ENCODE data around the gene HSD3B7. TPM values are rescaled to one million over a fixed set of nuclear protein-coding genes. Genes with fewer than 3 reads are reported as not detected.
"Not testable (repeated sequence)": the region's sequence is repeated elsewhere in the genome, so short reads cannot be mapped to it uniquely, and the experiment has no call there.

Gene HSD3B7
- 10 to 100 TPM in 3 of 5 donors, 1 to 10 TPM in 2; 2.9 to 52.7 (median 13.4) TPM for total RNA-seq
- polyA plus RNA-seq = 10 to 100 TPM in 1 of 3 donors, 1 to 10 TPM in 2; 4.3 to 19.5 (median 7.3) TPM
- long read RNA-seq, donor 1 = 0 reads
- long read RNA-seq, donor 2, transcript HSD3B7-202 (7 exons, 2,172 nt) = major isoform, 5 of 5 reads
- long read RNA-seq, donor 2, partial matches to known transcripts = 0 of 5 reads
- long read RNA-seq, donor 2, other reads (novel, unspliced or antisense) = 0 of 5 reads
- long read RNA-seq, donor 3, partial matches to known transcripts = 0 of 2 reads
- long read RNA-seq, donor 3, other reads (novel, unspliced or antisense) = 0 of 2 reads
- long read RNA-seq, donor 4, partial matches to known transcripts = 0 of 1 reads
- long read RNA-seq, donor 4, other reads (novel, unspliced or antisense) = 0 of 1 reads
- long read RNA-seq, donor 5 = 0 reads
- long read RNA-seq, donor 6, transcript HSD3B7-202 (7 exons, 2,172 nt) = major isoform, 7 of 7 reads
- long read RNA-seq, donor 6, partial matches to known transcripts = 0 of 7 reads
- long read RNA-seq, donor 6, other reads (novel, unspliced or antisense) = 0 of 7 reads
- long read RNA-seq, donor 7, partial matches to known transcripts = 0 of 4 reads
- long read RNA-seq, donor 7, other reads (novel, unspliced or antisense) = 0 of 4 reads
- long read RNA-seq, donor 8, partial matches to known transcripts = 0 of 1 reads
- long read RNA-seq, donor 8, other reads (novel, unspliced or antisense) = 0 of 1 reads
- long read RNA-seq, donor 9, partial matches to known transcripts = 0 of 4 reads
- long read RNA-seq, donor 9, other reads (novel, unspliced or antisense) = 0 of 4 reads
- long read RNA-seq, donor 10, partial matches to known transcripts = 0 of 2 reads
- long read RNA-seq, donor 10, other reads (novel, unspliced or antisense) = 0 of 2 reads

GRCh38 chr16:30984669-30985400, at the start of gene HSD3B7:
HSD3B7 (plus strand) TSS chr16:30985207; CDS start chr16:30985659, 452 bp downstream.
- H3K27ac ChIP-seq = peak within 1 kb of the TSS; percentile 62 to 80 (median 78)
- peaks cover 10 to 16% (median 13%) of the 10 kb centered on the region in 4 donors for H3K4me1 ChIP-seq
- peak; percentile 91 to 94 for DNase-seq
- 25 to 30% (median 26%) methylated on average over 20 to 24 of the region's 24 CpGs for WGBS, 5 donors
- intact Hi-C loops (cut with DNase I; ENCODE audit: low total_unique reads) = loop anchor here (5.0 kb wide), 1 partner anchor 457 kb away; the partner anchor contains the start of gene ZNF843
- peak within 1 kb of the TSS; percentile 47 to 52 (median 48) for H3K4me3 ChIP-seq
- H3K27me3 ChIP-seq = no peaks in the 10 kb centered on the region
- peak in 1 of 3 donors; percentile 63 for TF ChIP-seq POLR2AphosphoS5 (IDR thresholded peaks at IDR 0.05)
- TF ChIP-seq CTCF (IDR thresholded peaks at IDR 0.05) = peak in 5 of 7 experiments; percentile 87 to 96 (median 94)
- no peak for TF ChIP-seq POLR2A (IDR thresholded peaks at IDR 0.05)
- no peak for TF ChIP-seq EP300 (IDR thresholded peaks at IDR 0.05)
- H3K36me3 ChIP-seq = peaks cover 34 to 68% (median 61%) of the 10 kb centered on the region in 4 donors
- no peaks in the 10 kb centered on the region for H3K9me3 ChIP-seq

DNA sequence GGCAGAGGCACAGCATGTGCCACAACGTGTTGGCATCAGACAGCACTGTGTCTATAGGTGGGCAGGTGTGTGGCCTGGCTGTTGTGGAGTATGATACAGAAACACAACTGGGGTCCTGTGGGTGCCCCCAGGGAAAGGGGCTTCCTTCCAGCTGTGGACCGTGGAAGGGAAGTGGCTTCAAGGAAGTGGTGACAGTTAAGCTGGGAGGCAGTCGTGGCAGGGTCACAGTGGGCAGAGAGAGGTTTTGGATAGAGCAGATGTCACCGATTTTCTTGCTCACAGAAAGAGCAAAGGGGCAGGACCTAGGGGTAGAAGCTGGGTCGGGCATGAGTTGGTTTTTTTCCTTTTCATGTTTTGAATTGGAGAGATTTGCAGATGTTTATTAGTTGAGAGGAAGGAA, 47.3 kb upstream of the HSD3B7 start:
- no peaks in the 10 kb centered on the region for H3K9me3 ChIP-seq
- H3K36me3 ChIP-seq = peaks cover 3 to 68% (median 60%) of the 10 kb centered on the region in 4 donors
- H3K4me3 ChIP-seq = no peak overlapping the region
- intact Hi-C loops (cut with DNase I; ENCODE audit: low total_unique reads) = no loop called here
- WGBS, 5 donors = 51 to 63% (median 61%) methylated on average over 5 of the region's 5 CpGs
- no peaks in the 10 kb centered on the region for H3K27me3 ChIP-seq
- H3K4me1 ChIP-seq = peaks cover 10 to 26% (median 18%) of the 10 kb centered on the region in 4 donors
- peak overlapping the region in 2 of 5 donors; percentile 2 to 57 for H3K27ac ChIP-seq
- TF ChIP-seq POLR2A (IDR thresholded peaks at IDR 0.05) = no peak
- no peak for TF ChIP-seq POLR2AphosphoS5 (IDR thresholded peaks at IDR 0.05)
- no peak for TF ChIP-seq EP300 (IDR thresholded peaks at IDR 0.05)
- TF ChIP-seq CTCF (IDR thresholded peaks at IDR 0.05) = no peak
- no peak for DNase-seq

- H3K9me3 ChIP-seq; H3K4me3 ChIP-seq; intact Hi-C loops (cut with DNase I; ENCODE audit: low total_unique reads); H3K27ac ChIP-seq; H3K27me3 ChIP-seq; DNase-seq: not testable (repeated sequence)
- Histone ChIP-seq H3K4me1 (peaks cover 10 to 30% (median 18%) of the 10 kb centered on the region in 4 donors), H3K36me3 (peaks cover 0 to 66% (median 61%) of the 10 kb centered on the region in 4 donors)
- WGBS, 5 donors = 88 to 95% (median 90%) methylated on average over 8 of the region's 8 CpGs
These were observed 45.4 kb upstream of the HSD3B7 start for GRCh38 chr16:30939571-30939970.

- H3K4me3 ChIP-seq = peak overlapping the region in 1 of 4 donors; percentile 2
- no peaks in the 10 kb centered on the region for H3K27me3 ChIP-seq
- intact Hi-C loops (cut with DNase I; ENCODE audit: low total_unique reads) = no loop called here
- TF ChIP-seq POLR2A (IDR thresholded peaks at IDR 0.05) (no peak), CTCF (IDR thresholded peaks at IDR 0.05) (peak in 5 of 7 experiments; percentile 78 to 91 (median 83)), EP300 (IDR thresholded peaks at IDR 0.05) (no peak), POLR2AphosphoS5 (IDR thresholded peaks at IDR 0.05) (peak in 1 of 3 donors; percentile 69)
- H3K36me3 ChIP-seq = peaks cover 0 to 72% (median 70%) of the 10 kb centered on the region in 4 donors
- peak overlapping the region; percentile 9 to 73 (median 54) for H3K27ac ChIP-seq
- DNase-seq = peak; percentile 84 to 92
- peaks cover 7 to 30% (median 16%) of the 10 kb centered on the region in 4 donors for H3K4me1 ChIP-seq
- 16 to 21% (median 20%) methylated on average over 14 to 15 of the region's 15 CpGs for WGBS, 5 donors
- no peaks in the 10 kb centered on the region for H3K9me3 ChIP-seq
These were observed 43.2 kb upstream of the HSD3B7 start for GRCh38 chr16:30941600-30942425.
